GM23248 (cell line): ENCODE measurements around the gene TMEM164. TPM values are rescaled to one million over a fixed set of nuclear protein-coding genes. Genes with fewer than 3 reads are reported as not detected.

Experiments
- DNase-seq: peaks from one replicate; pipeline ENCODE4 v3.0.0-alpha.2; 2015
- H2AFZ ChIP-seq: fragments of 200-600 bp; sonication (generic); 2 replicates; pipeline ENCODE4 v1.6.1; 2016; ENCODE audit warnings: antibody characterized with exemption
- H3F3A ChIP-seq: fragments of 200-600 bp; sonication (generic); 2 replicates; pipeline ENCODE4 v1.6.1; 2016; ENCODE audit warnings: mild to moderate bottlenecking, antibody characterized with exemption, mixed run types; ENCODE audit not compliant: insufficient read depth
- H3K27ac ChIP-seq: fragments of 200-600 bp; sonication (generic); 2 replicates; pipeline ENCODE4 v1.5.1; 2016; ENCODE audit warnings: mild to moderate bottlenecking
- H3K27me3 ChIP-seq: fragments of 200-600 bp; sonication (generic); replicated peaks from 2 replicates; pipeline ENCODE4 v1.6.1; 2016; ENCODE audit warnings: mild to moderate bottlenecking; ENCODE audit not compliant: insufficient read depth
- H3K36me3 ChIP-seq: fragments of 200-600 bp; sonication (generic); 2 replicates; pipeline ENCODE4 v1.6.1; 2016; ENCODE audit warnings: low read depth, mild to moderate bottlenecking
- H3K4me1 ChIP-seq: fragments of 200-600 bp; sonication (generic); 2 replicates; pipeline ENCODE4 v1.6.1; 2016; ENCODE audit warnings: mild to moderate bottlenecking; ENCODE audit not compliant: insufficient read depth
- H3K4me2 ChIP-seq: fragments of 200-600 bp; sonication (generic); one replicate; pipeline ENCODE4 v1.6.1; 2016; ENCODE audit warnings: mild to moderate bottlenecking; ENCODE audit not compliant: unreplicated experiment
- H3K4me3 ChIP-seq: fragments of 200-600 bp; sonication (generic); 2 replicates; pipeline ENCODE4 v1.5.1; 2016; ENCODE audit warnings: mild to moderate bottlenecking
- H3K79me2 ChIP-seq: fragments of 200-600 bp; sonication (generic); 2 replicates; pipeline ENCODE4 v1.6.1; 2016; ENCODE audit warnings: mild to moderate bottlenecking; ENCODE audit not compliant: insufficient read depth
- H3K9ac ChIP-seq: fragments of 200-600 bp; sonication (generic); 2 replicates; pipeline ENCODE4 v1.6.1; 2016; ENCODE audit warnings: mild to moderate bottlenecking
- H3K9me2 ChIP-seq: fragments of 200-600 bp; sonication (generic); 2 replicates; pipeline ENCODE4 v1.6.1; 2016; ENCODE audit warnings: mixed run types, mild to moderate bottlenecking, moderate library complexity; ENCODE audit not compliant: insufficient read depth
- H3K9me3 ChIP-seq: fragments of 200-600 bp; sonication (generic); one replicate; pipeline ENCODE4 v1.6.1; 2017; ENCODE audit warnings: low read depth
- H4K20me1 ChIP-seq: fragments of 200-600 bp; sonication (generic); 2 replicates; pipeline ENCODE4 v1.6.0; 2016; ENCODE audit not compliant: insufficient read depth
- EZH2 ChIP-seq: fragments of 200-600 bp; sonication (generic); IDR thresholded peaks from 2 replicates; pipeline ENCODE4 v1.6.1; 2018; ENCODE audit warnings: antibody characterized with exemption, mild to moderate bottlenecking; ENCODE audit not compliant: insufficient read depth, poor library complexity, severe bottlenecking
- EZH2phosphoT487 ChIP-seq: fragments of 200-600 bp; sonication (generic); IDR thresholded peaks from 2 replicates; pipeline ENCODE4 v1.6.1; 2018; ENCODE audit warnings: antibody characterized with exemption, moderate library complexity, mild to moderate bottlenecking, low read depth; ENCODE audit not compliant: insufficient read depth
- WGBS, 2 experiments: methylation state at CpG; one replicate each; pipeline ENCODE4 v1.1.6; 2015 to 2017; ENCODE audit warnings: low lambda C conversion rate in 2 of 2, low coverage in 1 of 2; ENCODE audit errors: missing lambda C conversion rate in 2 of 2; 5-methylcytosine and 5-hydroxymethylcytosine counted together
- in situ Hi-C: fragments of 300-500 bp; cut with MboI; formaldehyde crosslinking; loops from 2 replicates; pipeline ENCODE4 v1.15.0; 2020
- polyA plus RNA-seq: library from polyadenylated mRNA; unstranded; fragments of >200 nt; fragmentation: Nextera tagmentation; extraction: Ambion mirVana; gene quantifications from 2 replicates; pipeline ENCODE4 v1.2.1, GENCODE V29; 2016
- total RNA-seq: library from RNA; depleted of rRNA; stranded (reverse); fragments of >200 nt; shearing (Covaris generic); gene quantifications from 2 replicates; pipeline ENCODE4 v1.2.3, GENCODE V29; 2014

The TMEM164 gene
- total and polyA plus RNA-seq, 2 experiments from 2014 or later: 1.4 to 9.1 TPM

- Histone ChIP-seq H3K9me3 (no peaks in the 10 kb centered on the region), H3K4me1 (0 out of 2 replicates have a peak, but pooled peaks cover 7% of the 10 kb centered on the region), H2AFZ (no peak overlapping the region), H3K9ac (no peak overlapping the region), H3K27ac (no peak overlapping the region), H3K36me3 (no peaks in the 10 kb centered on the region), H3K4me3 (no peak overlapping the region), H3F3A (no peaks in the 10 kb centered on the region), H4K20me1 (no peaks in the 10 kb centered on the region), H3K79me2 (no peaks in the 10 kb centered on the region), H3K4me2 (no peak overlapping the region), H3K27me3 (no peaks in the 10 kb centered on the region), H3K9me2 (no peaks in the 10 kb centered on the region)
- DNase-seq: no peak
- 10 to 13% methylated on average over 3 of the region's 3 CpGs for WGBS, 2 experiments
- in situ Hi-C loops: no loop called here
- TF ChIP-seq EZH2phosphoT487 (no peak), EZH2 (no peak)
Measured at GRCh38 chrX:110004731-110005369, 1.9 kb downstream of the TMEM164 start.

GRCh38 chrX:110006161-110006560 is 3.2 kb downstream of the TMEM164 start:
- no peaks in the 10 kb centered on the region for H3F3A ChIP-seq
- 0 out of 2 replicates have a peak, but pooled peaks cover 7% of the 10 kb centered on the region for H3K4me1 ChIP-seq
- 92 to 100% methylated on average over 2 of the region's 2 CpGs for WGBS, 2 experiments
- no peaks in the 10 kb centered on the region for H3K27me3 ChIP-seq
- no peak for DNase-seq
- no peaks in the 10 kb centered on the region for H3K9me3 ChIP-seq
- no peaks in the 10 kb centered on the region for H3K79me2 ChIP-seq
- no peaks in the 10 kb centered on the region for H3K36me3 ChIP-seq
- H3K4me2 ChIP-seq: no peak overlapping the region
- H4K20me1 ChIP-seq: no peaks in the 10 kb centered on the region
- no peak overlapping the region for H3K9ac ChIP-seq
- no peak overlapping the region for H3K4me3 ChIP-seq
- H3K9me2 ChIP-seq: no peaks in the 10 kb centered on the region
- no peak overlapping the region for H3K27ac ChIP-seq
- in situ Hi-C loops: no loop called here
- no peak overlapping the region for H2AFZ ChIP-seq
- no peak for TF ChIP-seq EZH2
- no peak for TF ChIP-seq EZH2phosphoT487

GRCh38 chrX:110006821-110007375 is 4.0 kb downstream of the TMEM164 start:
- Histone ChIP-seq H3K4me3 (no peak overlapping the region), H3K9me3 (no peaks in the 10 kb centered on the region), H4K20me1 (no peaks in the 10 kb centered on the region), H3K27me3 (no peaks in the 10 kb centered on the region), H3K79me2 (no peaks in the 10 kb centered on the region), H3K9me2 (no peaks in the 10 kb centered on the region), H2AFZ (no peak overlapping the region), H3F3A (no peaks in the 10 kb centered on the region), H3K9ac (no peak overlapping the region), H3K27ac (no peak overlapping the region), H3K36me3 (no peaks in the 10 kb centered on the region), H3K4me2 (no peak overlapping the region), H3K4me1 (0 out of 2 replicates have a peak, but pooled peaks cover 7% of the 10 kb centered on the region)
- DNase-seq: peak; percentile 14
- 39 to 46% methylated on average over 3 of the region's 3 CpGs for WGBS, 2 experiments
- in situ Hi-C loops: no loop called here
- TF ChIP-seq EZH2: no peak
- no peak for TF ChIP-seq EZH2phosphoT487

- Histone ChIP-seq H3K9me2 (no peaks in the 10 kb centered on the region), H3K9me3 (no peaks in the 10 kb centered on the region), H3K27me3 (no peaks in the 10 kb centered on the region), H3K79me2 (no peaks in the 10 kb centered on the region), H2AFZ (no peak overlapping the region), H3K9ac (no peak overlapping the region), H3K4me3 (no peak overlapping the region), H3K36me3 (no peaks in the 10 kb centered on the region), H3K27ac (no peak overlapping the region), H4K20me1 (no peaks in the 10 kb centered on the region), H3K4me1 (0 out of 2 replicates have a peak, but pooled peaks cover 7% of the 10 kb centered on the region), H3F3A (no peaks in the 10 kb centered on the region), H3K4me2 (no peak overlapping the region)
- 95 to 100% methylated on average over 3 of the region's 3 CpGs for WGBS, 2 experiments
- in situ Hi-C loops: no loop called here
- no peak for DNase-seq
- no peak for TF ChIP-seq EZH2
- no peak for TF ChIP-seq EZH2phosphoT487
Measured at GRCh38 chrX:110008011-110008635, 5.2 kb downstream of the TMEM164 start.
